ENCODE measurements around the gene MEIS3.

Gene MEIS3

DNA sequence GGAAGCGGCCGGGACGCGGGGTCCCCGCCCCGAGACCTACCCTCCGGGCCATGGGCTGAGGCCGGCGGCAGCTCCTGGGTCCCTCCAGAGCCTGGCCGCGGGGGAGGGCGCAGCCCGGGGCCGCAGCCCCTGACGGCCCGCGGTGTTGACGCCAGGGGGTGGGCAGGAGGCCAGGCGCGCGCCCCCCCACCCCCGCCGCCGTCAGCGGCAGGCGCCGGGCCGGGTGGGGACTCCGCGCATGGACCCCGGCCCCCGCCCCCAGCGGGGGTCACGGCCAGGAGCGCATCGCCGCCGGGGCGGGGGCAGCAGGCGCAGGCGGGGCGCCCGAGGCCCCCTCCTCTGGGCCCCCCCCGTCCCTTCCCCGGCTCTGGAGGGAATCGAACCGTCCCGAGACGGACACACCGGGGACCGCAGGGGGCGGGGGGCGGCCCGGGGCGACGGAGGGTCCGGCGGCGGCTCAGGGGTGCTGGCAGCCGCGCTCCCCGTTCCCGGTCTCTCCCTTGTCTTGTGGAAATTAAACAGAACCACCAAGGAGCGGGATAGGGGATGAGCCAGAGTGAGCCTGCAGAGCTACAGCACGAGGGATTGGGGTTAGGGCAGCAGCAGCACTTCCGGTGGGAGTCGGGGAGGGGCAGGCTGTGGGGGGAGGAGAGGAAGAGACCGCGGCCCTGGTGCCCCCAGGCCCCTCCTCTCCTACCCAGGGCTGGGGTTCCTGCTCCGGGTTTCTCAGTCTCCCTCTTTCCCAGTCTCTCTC, at the start of gene MEIS3:
Gene MEIS3, minus strand, starts transcription at position 498 of the 754 bp plus-strand sequence. Its CDS starts 446 bp downstream, at position 52.
- DNase-seq: no peak

DNA sequence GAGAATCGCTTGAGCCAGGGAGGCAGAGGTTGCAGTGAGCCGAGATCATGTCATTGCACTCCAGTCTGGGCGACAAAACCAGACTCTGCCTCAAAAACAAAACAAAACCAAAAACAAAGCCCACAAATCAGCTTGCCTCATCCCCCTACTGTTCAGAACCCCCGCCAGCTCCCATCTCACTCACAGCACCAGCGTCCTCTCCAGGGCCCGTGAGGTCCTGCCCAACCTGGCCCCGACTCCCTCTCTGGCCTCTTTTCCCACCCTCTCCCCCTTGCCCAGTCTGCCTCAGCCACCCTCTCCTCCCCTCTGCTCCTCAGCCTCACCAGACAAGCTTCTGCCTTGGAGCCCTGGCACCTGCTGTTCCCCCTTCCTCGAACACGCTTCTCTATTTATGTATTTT, 48.6 kb upstream of the MEIS3 start:
- no peak for DNase-seq

DNA sequence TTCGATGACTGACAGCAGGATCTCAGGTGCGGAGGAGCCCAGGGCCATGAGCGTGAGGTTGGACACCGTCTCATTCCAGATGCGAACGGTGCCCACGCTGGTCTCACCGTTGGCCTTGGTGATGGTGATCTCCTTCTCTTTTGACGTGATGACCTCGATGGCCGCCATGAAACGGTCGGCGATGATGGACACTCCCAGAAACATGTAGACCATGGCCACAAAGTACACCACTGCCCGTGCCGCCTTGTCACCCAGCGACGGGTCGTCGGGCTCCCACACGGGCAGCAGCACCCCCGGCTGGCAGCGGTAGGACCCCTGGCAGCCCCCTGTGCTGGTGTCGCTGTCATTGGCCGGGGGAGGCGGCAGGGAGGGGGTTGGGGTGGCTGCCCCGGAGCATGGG, 46.6 kb upstream of the MEIS3 start:
- no peak for DNase-seq

DNA sequence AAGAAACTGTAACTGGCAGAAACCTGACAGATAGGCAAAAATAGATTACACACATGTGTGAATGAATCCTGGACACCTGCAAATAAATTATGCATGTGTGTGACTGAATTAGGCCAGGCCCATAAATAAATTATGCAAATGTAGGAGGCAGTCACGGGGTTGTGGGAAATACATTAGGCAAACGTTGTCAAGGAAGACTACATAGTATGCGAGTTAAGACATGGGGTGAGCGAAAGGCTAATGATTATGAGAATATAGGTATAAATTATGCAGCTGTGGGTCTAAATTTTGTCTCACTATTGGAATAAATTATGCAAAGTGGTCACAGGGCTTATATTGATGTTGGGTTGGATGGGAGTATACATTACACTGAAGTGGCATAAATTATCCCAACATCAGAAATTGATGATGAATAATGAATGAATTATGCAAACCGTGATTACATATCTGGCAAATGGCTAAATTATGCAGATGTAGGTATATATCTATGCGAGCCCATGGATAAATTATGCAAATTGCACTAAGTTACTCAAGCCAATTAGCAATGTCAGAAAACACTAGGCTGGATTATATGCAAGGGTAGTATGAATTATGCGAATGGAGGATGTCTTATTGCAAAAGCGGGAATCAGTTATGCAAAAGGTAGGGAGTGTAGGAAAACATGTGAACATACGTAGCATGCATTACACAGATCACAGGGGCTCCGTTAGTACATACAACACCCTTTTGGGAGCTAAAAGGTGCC, 45.5 kb upstream of the MEIS3 start:
- DNase-seq: no peak

DNA sequence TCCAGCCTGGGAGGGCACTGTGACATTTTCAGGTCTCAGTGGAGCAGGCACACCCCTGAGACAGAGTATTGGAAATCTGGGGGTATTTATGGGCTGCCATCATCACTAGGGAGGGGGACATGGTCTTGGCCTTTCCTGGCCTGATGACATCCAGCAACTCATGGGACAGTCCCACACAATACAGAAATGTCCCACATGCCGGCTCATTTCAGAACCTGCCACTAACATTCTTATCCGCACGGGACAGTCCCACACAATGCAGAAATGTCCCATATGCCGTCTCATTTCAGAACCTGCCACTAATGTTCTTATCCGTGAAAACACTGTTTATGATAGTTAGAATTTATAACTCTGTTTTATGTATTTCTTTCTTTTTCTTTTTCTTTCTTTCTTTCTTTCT, 42.5 kb upstream of the MEIS3 start:
- no peak for DNase-seq

DNA sequence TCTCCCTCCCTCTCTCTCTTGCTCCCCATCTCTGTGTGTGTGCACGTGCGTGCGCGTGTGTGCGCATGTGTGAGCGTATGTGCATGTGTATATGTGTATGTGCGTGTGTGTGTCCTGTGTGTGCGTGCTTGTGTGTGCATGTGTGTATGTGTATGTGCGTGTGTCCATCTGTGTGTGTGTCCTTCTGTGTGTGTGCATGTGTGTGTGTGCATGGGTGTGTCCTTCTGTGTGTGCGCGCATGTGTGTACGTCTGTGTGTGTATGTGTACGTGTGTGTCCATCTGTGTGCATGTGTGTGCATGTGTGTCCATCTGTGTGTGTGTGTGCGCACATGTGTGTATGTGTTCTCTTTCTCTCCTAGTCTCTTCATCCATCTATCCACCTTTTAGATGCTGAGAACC, 40.1 kb upstream of the MEIS3 start:
- DNase-seq: no peak

DNA sequence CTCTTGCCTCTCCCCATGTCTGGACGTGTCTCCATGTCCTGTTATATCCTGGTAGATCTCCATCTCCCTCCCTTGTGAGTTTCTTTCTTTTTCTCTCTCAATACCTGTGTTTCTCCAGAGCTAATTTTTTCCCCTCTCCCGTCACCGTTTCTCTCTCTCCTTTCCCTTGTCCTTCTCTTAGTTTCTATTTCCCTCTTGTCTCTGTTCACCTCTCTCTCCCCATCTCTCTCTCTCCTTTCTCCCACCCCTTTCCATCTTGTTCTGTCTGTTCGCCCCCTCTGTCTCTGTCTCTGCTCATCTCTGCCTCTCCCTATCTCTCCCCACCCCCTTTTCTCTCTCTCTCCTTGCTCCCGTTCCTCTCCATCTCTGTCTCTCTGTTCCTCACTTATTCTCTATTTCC, 39.3 kb upstream of the MEIS3 start:
- DNase-seq: no peak

DNA sequence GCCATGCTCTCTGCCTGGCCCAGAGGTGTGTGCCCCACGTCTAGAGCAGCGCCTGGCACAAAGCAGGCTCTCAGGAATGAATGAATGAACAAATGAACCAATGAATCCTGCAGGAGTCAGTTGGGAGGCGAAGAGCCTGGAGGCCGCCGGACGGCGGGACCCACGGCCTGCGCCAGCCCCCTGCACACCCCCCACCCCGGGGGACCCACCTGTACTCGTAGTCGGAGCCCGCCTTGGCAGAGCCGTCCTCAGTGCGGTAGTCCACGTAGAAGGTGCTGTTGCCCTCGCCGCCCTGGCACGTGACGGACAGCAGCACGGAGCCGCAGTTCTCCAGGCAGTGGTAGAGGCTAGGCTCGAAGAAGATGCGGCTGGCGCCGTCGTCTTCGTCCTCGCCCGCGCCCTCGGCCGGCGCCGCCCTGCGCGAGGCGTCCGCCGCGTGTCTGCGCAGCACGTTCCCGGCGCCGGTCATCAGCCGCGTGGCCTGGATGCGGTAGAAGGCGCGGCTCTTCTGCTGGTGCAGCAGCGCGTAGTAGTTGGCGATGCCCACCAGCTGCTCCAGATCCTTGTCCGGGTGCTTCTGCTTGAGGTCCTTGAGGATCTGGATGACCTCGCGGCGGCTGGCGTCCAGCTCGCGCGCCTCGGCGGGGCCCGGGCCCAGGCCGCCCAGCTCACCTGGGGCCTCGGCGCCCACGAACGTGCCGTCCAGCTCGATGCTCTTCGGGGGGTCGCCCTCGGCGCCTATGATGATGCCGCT, 37.6 kb upstream of the MEIS3 start:
- no peak for DNase-seq

DNA sequence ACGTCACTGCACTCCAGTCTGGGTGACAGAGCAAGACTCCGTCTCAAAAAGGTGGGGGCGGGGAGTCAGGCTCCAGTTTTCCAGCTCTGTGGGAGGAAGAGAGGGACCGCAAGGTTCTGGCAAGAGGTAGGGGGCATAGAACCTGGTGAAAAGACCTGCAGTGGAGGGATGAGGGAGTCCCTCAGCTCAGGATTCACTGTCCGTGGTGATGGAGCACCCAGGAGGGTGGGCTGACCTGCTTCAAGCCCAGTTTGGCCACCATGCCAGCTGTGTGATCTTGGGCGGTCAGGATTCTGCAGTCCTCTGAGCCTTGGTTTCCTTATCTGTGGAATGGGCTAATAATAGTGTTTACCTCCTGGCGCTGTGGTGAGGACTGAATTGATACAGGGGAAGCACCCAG, 31.2 kb upstream of the MEIS3 start:
- DNase-seq: no peak

DNA sequence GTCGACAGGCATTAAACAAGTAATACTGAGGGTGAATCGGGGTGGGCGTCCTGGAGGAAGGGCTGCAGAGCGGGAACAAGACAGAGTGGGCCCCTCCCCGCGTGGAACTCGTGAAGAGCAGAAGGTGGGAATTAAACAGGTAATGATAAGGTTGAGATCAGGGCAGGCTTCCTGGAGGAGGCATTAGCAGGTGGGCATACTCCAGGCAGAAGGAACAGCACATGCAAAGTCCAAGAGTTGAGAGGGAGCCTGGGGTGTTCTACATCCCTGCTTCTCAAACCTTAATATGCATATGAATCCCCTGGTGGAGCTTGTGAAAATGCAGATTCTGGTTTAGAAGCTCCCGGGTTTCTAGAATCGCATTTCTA, 29.0 kb upstream of the MEIS3 start:
- DNase-seq: no peak

DNA sequence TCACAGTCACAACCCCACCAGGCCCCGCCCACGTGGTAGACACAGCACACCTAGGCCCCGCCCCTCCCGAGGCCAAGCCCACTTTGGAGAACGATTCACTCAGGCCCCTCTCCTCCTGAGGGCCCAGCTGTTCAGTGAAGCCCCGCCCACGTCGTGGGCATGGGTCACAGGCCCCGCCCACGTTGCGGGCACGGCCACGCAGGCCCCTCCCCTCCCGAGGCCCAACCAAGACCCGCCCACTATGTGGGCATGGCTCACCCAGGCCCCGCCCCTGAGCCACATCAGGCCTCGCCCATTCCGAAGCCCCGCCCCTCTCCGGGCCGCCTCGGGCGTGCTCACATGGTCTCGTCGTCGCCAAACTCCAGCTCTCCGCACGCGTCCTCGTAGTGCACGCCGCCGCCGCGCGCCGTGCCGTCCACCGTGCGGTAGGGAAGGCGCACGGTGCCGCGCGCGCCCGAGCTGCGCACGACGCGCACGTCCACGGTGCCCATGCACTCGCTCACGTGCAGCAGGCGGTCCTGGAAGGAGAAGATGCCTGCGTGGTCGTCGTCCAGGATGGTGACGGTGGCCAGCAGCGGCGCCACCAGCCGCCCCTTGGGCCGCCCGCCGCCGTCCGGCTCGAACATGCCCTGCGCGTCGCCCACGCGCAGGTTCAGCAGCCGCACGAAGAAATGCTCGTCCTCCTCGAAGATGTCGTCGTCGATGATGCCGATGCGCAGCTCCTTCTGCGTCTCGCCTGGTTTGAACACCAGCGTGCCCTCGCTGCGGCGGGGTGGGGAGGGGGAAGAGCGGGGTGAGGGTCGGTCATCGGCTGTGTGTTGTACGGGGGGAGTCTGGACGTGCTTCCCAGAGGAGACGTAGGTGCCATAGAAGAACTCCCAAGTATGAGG, 28.4 kb upstream of the MEIS3 start:
- peak; percentile 36 to 46 for DNase-seq

DNA sequence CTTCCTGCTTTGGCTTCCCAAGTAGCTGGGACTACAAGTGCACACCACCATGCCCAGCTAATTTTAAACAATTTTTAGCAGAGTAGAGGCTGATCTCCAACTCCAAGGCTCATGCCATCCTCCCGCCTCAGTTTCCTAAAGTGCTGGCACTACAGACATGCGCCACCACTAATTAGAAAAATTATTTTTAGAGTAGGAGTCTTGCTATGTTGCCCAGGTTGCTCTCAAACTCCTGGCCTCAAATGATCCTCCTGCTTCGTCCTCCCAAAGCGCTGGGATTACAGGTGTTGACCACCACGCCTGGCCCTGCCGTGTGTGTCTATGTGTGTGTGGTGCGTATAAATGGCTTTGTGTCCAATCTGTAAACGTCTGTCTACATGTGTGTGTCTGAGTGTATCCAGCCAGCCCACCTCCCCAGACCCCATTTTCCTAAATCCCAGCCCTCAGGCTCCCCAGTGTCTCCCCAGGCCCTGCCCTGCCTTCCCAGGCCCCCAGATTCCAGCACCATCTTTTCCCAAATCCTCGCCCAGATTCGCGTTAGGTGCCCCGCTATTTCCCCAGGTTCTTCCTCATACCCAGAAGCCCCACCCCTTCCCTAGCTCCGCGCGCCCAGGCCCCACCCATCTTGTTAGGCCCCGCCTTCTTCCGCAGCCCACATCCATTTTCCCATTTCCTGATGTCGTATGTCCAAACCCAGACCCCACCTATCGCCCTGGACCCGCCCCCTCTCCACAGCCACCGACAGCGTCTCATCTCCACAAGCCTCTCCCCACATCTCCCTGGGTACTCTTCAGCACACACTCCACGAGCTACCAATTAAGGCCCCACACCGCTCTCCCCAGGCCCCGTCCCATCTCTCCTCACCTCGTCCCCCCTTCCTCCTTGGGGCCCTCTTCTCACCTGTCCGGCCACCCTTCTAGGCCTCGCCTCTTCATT, 27.5 kb upstream of the MEIS3 start:
- peak in 1 of 2 donors; percentile 14 for DNase-seq

DNA sequence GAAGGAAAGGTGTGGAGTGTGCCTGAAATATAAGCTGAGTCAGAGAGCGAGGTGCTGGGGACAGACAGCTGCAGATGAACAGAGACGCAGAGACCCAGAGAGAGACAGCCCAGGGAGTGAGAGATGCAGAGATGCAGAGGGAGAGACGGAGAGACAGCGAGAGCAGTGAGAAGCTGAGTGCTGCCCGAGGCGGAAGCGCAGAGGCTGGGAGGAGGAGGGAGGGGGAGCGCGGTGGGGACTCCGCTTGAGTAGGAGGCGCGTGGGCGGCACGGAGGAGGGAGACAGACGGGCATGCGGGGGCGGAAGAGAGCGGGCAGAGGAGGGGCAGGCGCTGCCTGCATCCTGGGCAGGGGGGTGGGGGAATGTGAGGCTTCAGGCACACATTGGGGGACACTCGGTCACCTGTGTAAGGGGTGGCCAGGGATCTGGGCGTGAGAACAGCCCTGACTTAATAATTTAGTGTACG, 26.6 kb upstream of the MEIS3 start:
- DNase-seq: peak; percentile 89 to 93

DNA sequence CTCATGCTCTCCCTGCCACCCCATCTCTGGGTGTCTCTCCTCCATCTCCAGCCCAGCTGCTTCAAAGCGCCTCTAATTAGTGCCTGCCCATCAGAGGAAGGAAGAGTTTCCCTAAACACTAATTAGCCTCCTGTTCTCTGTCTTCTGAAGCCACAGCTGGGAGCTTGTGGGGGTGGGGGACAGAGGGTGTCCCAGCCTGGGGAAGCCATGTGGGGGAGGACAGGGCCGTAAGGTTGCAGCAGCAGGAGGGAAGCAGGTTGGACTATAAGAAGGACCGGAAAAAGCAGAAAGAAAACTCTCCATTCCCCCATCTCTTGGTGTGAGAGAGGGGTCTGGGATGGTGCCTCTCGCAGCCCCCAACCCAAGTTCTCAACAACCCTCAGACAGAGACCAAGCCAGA, 26.2 kb upstream of the MEIS3 start:
- no peak for DNase-seq

DNA sequence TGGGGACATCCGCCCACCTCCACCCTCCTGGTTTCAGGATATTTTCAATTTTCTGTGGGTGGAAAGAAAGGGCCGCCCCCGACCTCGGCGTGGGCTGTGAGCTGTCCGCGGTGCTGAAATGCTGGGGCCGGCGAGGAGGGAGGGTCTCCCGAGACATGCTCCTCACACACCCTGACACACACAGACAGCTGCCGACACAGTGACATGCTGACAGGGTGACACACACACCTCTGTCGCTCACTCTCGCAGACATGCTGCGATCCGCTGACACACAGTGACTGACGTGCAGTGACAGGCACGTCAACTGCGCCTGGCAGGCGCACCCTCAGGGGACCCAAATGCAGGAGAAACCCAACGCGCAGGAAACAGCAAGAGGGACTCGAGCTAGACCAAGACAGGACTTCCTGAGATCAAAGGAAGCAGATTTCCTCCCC, 25.1 kb upstream of the MEIS3 start:
- DNase-seq: peak; percentile 24 to 33

DNA sequence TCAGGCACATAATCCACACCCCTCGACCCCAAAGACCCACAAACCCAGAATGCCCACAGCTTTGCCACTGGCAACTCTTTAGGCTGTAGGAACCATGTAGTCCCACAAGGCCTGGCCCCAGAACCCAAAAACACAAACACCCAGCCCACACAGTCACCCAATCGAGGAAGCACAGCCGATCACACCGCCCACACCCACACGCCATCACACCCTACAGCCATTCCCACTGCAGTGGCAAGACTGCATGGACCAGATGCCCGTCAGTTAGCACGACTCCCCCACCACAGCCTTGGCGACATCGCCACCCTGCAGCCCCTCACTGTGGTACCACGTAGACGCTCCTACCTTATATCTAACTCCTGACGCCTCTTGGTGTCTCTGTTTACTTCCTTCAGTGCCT, 24.0 kb upstream of the MEIS3 start:
- DNase-seq: no peak

DNA sequence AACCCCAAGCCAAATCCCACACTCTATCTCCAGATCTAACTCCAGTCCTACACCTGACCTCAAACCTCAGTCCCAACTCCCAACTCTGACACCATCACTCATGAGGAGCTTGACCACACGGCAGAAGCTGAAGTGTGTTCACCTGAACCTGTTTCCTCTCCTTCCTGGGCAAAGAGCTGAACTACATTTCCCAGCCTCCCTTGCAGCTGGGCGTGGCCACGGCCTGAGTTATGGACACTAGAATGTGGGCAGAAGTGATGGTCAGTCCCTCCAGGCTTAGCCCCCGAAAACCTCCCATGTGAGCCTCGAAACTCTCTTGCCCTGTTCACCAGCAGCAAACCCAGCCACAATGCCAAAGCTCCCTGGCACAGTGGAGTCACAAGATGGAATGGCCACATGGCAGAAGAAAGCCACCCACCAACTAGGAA, 19.5 kb upstream of the MEIS3 start:
- no peak for DNase-seq

DNA sequence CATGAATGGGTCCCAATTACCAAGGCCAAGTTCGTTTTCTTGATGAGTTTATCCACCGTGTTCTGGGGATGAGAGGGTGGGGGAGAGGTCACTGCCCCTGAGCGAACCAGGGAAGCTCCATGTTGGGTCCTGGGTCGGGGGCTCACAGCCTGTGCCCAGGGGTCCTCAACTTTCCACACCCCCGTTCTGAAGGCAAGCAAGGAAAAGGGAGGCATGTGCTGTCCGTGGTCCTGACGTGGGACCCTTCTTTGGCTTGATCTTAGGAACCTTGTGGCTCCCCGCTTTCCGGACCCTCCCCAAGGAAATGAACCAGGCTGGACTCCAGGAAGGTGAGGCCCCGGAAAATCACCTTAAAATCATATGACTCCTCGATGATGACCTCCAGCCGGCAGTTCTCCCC, 18.2 kb upstream of the MEIS3 start:
- no peak for DNase-seq

DNA sequence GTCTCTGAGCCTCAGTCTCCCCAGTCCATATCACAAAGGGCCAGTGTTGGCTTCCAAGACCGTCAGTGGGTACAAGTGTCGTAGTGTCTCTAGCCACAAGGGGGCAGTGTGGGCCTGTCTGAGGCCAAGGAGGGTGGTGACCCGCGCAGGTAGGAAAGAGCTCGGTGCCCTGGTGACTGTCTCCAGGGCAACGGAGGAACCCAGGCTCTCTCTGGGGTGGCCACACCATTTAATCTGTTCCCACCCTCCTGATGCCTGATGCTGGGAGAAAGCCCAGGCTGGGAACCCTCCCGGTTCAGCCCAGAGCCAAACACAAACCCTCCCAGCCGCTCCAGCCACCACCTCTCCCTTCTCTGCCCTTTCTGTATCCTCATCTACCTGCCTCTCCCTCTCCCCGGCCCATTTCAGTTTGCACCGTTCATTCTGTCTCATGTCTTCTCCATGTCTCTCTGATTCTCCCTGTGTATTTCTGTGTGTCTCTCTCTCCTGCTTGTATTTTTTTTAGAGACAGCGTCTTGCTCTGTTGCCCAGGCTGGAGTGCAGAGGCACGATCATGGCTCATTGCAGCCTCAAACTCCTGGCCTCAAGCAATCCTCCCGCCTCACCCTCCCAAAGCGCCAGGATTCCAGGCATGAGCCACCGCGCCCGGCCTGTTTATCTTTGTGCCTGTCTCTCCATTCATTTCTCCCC, 17.5 kb upstream of the MEIS3 start:
- DNase-seq: peak; percentile 84 to 91

DNA sequence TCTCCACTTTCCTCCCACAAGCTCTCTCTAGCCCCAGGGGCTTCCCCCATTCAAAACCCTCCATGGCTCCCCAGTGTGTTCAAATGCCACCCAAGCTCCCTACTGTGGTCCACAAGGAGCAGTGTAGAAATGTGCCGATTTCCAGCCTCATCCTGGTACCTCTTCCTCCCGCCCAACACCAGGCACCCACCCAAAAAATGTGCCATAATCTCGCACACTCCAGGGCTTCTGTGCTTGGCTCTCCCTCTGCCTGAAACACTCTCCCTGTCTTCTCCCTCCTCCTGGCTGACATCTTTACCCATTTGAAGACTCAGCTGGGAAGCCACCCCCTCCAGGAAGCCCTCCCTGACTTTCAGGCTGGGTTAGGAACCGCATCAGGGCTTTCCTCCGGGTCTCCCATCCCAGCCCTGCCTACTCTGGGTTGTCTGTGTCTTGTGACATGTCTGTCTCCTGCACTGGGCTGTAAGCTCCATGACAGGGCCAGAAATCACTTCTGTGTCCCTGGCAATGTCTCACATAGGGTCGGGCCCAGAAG, 16.6 kb upstream of the MEIS3 start:
- DNase-seq: no peak
